DND-41 (cell line): ENCODE data around the gene SF3B3.
A peak's percentile ranks its signal among the peaks of the same experiment; 100 is the strongest.
"Not testable (repeated sequence)": the region's sequence is repeated elsewhere in the genome, so short reads cannot be mapped to it uniquely, and the experiment has no call there.

Experiments
- ATAC-seq: fragments of 200-7000 bp; cut with Tn5 transposase; 3 replicates; pipeline ENCODE4 v1.9.1; 2021; ENCODE audit warnings: low read depth; ENCODE audit not compliant: insufficient read depth
- DNase-seq: peaks from one replicate; pipeline ENCODE4 v3.0.0-alpha.2; 2020
- H2AFZ ChIP-seq: 2 replicates; pipeline ENCODE4 v1.6.0; 2012; ENCODE audit warnings: low read depth, low read length
- H3K27ac ChIP-seq: 2 replicates; pipeline ENCODE4 v1.5.1; 2012; ENCODE audit warnings: low read length, inconsistent platforms
- H3K27me3 ChIP-seq: fragments of 200-600 bp; sonication (generic); 2 replicates; pipeline ENCODE4 v1.6.0; 2012; ENCODE audit warnings: low read length, mild to moderate bottlenecking, inconsistent platforms; ENCODE audit not compliant: insufficient read depth, poor library complexity
- H3K36me3 ChIP-seq: 2 replicates; pipeline ENCODE4 v1.5.1; 2012; ENCODE audit warnings: low read length, inconsistent platforms; ENCODE audit not compliant: insufficient read depth
- H3K4me1 ChIP-seq: 2 replicates; pipeline ENCODE4 v1.5.1; 2012; ENCODE audit warnings: mild to moderate bottlenecking, low read length; ENCODE audit not compliant: insufficient read depth
- H3K4me2 ChIP-seq: 2 replicates; pipeline ENCODE4 v1.6.0; 2012; ENCODE audit warnings: mild to moderate bottlenecking, moderate library complexity, low read length, inconsistent platforms; ENCODE audit not compliant: insufficient read depth
- H3K4me3 ChIP-seq, 2 experiments: fragments of 200-600 bp in 1 of 2; shearing (Covaris generic) in 1 of 2; 2 replicates each; pipeline ENCODE4 v1.5.1; 2012 to 2016; ENCODE audit warnings: inconsistent platforms in 2 of 2, low read length in 2 of 2, mild to moderate bottlenecking in 2 of 2, low read depth in 1 of 2, moderate library complexity in 1 of 2
- H3K79me2 ChIP-seq: 2 replicates; pipeline ENCODE4 v1.6.0; 2012; ENCODE audit warnings: low read length, inconsistent platforms; ENCODE audit not compliant: insufficient read depth
- H3K9ac ChIP-seq: 2 replicates; pipeline ENCODE4 v1.6.0; 2012; ENCODE audit warnings: low read depth, mild to moderate bottlenecking, inconsistent platforms, low read length, moderate library complexity
- H3K9me3 ChIP-seq: 2 replicates; pipeline ENCODE4 v1.5.1; 2012; ENCODE audit warnings: low read length, moderate library complexity, mild to moderate bottlenecking, inconsistent platforms; ENCODE audit not compliant: insufficient read depth, severe bottlenecking
- H4K20me1 ChIP-seq: 2 replicates; pipeline ENCODE4 v1.6.0; 2012; ENCODE audit warnings: low read length; ENCODE audit not compliant: insufficient read depth
- EZH2 ChIP-seq: IDR thresholded peaks from 3 replicates; pipeline ENCODE4 v1.6.1; 2012; ENCODE audit warnings: borderline replicate concordance, low read depth, mild to moderate bottlenecking, moderate library complexity, low read length, inconsistent platforms; ENCODE audit not compliant: severe bottlenecking
- TF ChIP-seq, protein P1 (sequence below): IDR thresholded peaks from 2 replicates; pipeline ENCODE4 v1.5.1; 2012; ENCODE audit warnings: borderline replicate concordance, low read length, moderate library complexity, mild to moderate bottlenecking; ENCODE audit not compliant: poor library complexity, severe bottlenecking; ENCODE audit errors: extremely low read depth

The SF3B3 gene

DNA sequence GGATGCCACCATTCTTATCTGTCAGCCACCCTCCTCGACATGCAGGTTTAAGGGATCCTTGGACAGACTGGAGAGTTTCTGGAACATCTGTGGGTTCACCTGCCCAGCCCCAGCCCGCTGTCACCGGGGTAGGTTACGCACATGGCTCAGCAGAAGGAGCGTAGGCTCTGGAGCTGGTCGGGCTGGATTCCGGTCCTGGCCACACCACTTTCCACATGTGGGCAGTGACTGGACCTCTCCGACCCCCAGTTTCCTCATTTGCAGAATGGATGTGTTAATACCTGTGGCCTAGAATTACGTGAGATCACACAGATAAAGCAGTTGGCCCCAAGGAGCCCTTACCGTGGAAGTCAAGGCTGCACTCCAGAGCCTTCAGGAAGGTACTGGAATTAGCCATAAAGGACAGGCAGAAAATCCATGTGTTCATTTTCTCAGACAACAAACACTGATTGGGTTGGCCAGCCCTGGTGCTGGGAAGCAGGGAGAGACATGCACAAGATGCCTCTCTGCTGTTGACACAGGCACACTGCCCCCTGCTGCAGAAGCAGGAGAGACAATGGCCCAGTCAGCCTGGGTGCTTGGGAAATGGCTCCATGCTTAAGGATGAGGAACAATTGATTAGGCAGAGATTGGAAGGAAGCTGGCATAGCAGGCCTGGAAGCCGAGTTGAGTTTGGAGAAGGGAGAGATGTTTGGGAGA, 58.8 kb downstream of the SF3B3 start:
- no peaks in the 10 kb centered on the region for H3K4me1 ChIP-seq
- H3K9me3 ChIP-seq = no peaks in the 10 kb centered on the region
- H4K20me1 ChIP-seq = no peaks in the 10 kb centered on the region; the same call in 1 of the 2 replicates
- no peak overlapping the region for H3K27ac ChIP-seq
- no peak overlapping the region for H3K4me2 ChIP-seq
- H3K4me3 ChIP-seq = no peak overlapping the region
- TF ChIP-seq, protein P1, sequence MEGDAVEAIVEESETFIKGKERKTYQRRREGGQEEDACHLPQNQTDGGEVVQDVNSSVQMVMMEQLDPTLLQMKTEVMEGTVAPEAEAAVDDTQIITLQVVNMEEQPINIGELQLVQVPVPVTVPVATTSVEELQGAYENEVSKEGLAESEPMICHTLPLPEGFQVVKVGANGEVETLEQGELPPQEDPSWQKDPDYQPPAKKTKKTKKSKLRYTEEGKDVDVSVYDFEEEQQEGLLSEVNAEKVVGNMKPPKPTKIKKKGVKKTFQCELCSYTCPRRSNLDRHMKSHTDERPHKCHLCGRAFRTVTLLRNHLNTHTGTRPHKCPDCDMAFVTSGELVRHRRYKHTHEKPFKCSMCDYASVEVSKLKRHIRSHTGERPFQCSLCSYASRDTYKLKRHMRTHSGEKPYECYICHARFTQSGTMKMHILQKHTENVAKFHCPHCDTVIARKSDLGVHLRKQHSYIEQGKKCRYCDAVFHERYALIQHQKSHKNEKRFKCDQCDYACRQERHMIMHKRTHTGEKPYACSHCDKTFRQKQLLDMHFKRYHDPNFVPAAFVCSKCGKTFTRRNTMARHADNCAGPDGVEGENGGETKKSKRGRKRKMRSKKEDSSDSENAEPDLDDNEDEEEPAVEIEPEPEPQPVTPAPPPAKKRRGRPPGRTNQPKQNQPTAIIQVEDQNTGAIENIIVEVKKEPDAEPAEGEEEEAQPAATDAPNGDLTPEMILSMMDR = peak; percentile 62
- TF ChIP-seq EZH2 = no peak
- H3K36me3 ChIP-seq = no peaks in the 10 kb centered on the region
- DNase-seq (no peak), ATAC-seq (peak; percentile 25; the same call in 1 of the 3 replicates)
- H3K79me2 ChIP-seq = no peaks in the 10 kb centered on the region
- H3K9ac ChIP-seq = no peak overlapping the region
- no peak overlapping the region for H2AFZ ChIP-seq
- no peaks in the 10 kb centered on the region for H3K27me3 ChIP-seq

DNA sequence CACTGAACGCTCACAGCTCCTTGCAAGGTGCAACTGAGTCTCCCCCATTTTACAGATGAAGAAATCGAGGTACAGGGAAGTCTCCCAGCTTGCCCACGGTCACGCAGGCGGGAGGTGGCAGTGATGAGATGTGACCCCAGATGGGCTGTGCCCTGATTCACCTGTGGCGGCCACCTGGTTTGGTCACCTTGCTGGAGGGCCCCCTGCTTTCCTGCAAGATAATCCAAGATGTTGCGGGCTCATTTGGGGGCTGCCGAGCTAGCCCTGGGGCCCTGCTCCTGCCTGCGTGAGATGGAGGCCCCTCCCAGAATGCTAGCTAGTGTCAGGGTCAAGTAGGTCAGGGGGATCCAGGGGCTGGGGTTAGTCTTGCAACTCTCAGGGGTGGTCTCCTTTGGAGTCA, 63.1 kb downstream of the SF3B3 start:
- no peak for TF ChIP-seq EZH2
- TF ChIP-seq, protein P1 = no peak
- H3K79me2 ChIP-seq = no peaks in the 10 kb centered on the region
- H2AFZ ChIP-seq = no peak overlapping the region
- H3K9ac ChIP-seq = no peak overlapping the region
- no peak overlapping the region for H3K27ac ChIP-seq
- ATAC-seq = no peak
- no peak overlapping the region for H3K4me3 ChIP-seq
- H3K27me3 ChIP-seq = no peaks in the 10 kb centered on the region
- H3K4me2 ChIP-seq = no peak overlapping the region
- H3K4me1 ChIP-seq = no peaks in the 10 kb centered on the region
- DNase-seq = no peak
- no peaks in the 10 kb centered on the region for H3K36me3 ChIP-seq
- no peaks in the 10 kb centered on the region for H3K9me3 ChIP-seq
- no peaks in the 10 kb centered on the region; the same call in 1 of the 2 replicates for H4K20me1 ChIP-seq

DNA sequence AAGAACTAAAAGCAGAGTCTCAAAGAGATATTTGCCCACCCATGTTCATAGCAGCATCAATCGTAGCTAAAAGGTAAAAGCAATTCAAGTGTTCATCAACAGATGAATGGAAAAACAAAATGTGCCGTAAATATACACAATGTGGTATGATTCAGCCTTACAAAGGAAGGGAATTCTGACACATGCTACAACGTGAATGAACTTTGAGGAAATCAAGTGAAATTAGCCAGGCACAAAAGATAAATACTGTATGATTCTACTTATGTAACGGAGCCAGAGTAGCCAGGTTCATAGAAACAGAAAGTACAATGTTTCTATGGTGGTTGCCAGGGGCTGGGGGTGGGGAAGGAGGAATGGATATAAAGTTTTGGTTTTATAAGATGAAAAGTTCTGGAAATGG, 64.9 kb downstream of the SF3B3 start:
- DNase-seq = no peak
- no peaks in the 10 kb centered on the region for H3K79me2 ChIP-seq
- no peaks in the 10 kb centered on the region; the same call in 1 of the 2 replicates for H4K20me1 ChIP-seq
- no peaks in the 10 kb centered on the region for H3K36me3 ChIP-seq
- no peak overlapping the region for H3K4me3 ChIP-seq
- H3K9me3 ChIP-seq = no peaks in the 10 kb centered on the region
- H3K9ac ChIP-seq = no peak overlapping the region
- H3K4me2 ChIP-seq = no peak overlapping the region
- H2AFZ ChIP-seq = no peak overlapping the region
- TF ChIP-seq, protein P1 = no peak
- TF ChIP-seq EZH2 = no peak
- no peaks in the 10 kb centered on the region for H3K27me3 ChIP-seq
- H3K27ac ChIP-seq = no peak overlapping the region
- no peak for ATAC-seq
- no peaks in the 10 kb centered on the region for H3K4me1 ChIP-seq

DNA sequence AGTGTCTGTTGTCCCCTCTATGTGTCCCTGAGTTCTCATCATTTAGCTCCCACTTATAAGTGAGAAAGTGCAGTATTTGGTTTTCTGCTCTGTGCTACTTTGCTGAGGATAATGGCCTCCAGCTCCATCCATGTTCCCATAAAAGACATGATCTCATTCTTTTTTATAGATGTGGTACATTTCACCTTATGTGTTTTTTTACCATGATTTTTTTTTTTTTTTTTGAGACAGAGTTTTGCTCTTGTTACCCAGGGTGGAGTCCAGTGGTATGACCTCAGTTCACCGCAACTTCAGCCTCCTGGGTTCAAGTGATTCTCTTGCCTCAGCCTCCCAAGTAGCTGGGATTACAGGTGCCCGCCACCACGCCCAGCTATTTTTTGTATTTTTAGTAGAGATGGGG, 65.8 kb downstream of the SF3B3 start:
- not testable (repeated sequence) for H3K36me3 ChIP-seq, H3K27ac ChIP-seq, DNase-seq, H3K9ac ChIP-seq, H2AFZ ChIP-seq, H3K27me3 ChIP-seq, H3K79me2 ChIP-seq, ATAC-seq, H3K4me3 ChIP-seq, H4K20me1 ChIP-seq, H3K4me2 ChIP-seq, H3K9me3 ChIP-seq, H3K4me1 ChIP-seq
